ENCODE results near the gene NRN1. TPM values are rescaled to one million over a fixed set of nuclear protein-coding genes. Genes with fewer than 3 reads are reported as not detected.

Gene NRN1
- total RNA-seq, 4 donors from 2014 or later = 1.4 to 2.8 TPM; not detected in 2

GRCh38 chr6:5961836-5962235 is 44.9 kb downstream of the NRN1 start:
- no peaks in the 10 kb centered on the region for H3K27me3 ChIP-seq
- no peak overlapping the region for H3K4me3 ChIP-seq
- no peak for DNase-seq

GRCh38 chr6:5960456-5960855 is 46.3 kb downstream of the NRN1 start:
- TF ChIP-seq CTCF (IDR thresholded peaks at IDR 0.05) (no peak), POLR2A (IDR thresholded peaks at IDR 0.05) (no peak)
- no peaks in the 10 kb centered on the region for H3K4me1 ChIP-seq
- H3K9me3 ChIP-seq = no peaks in the 10 kb centered on the region
- H3K27me3 ChIP-seq = no peaks in the 10 kb centered on the region
- no peak overlapping the region for H3K27ac ChIP-seq
- DNase-seq = no peak
- no peak overlapping the region for H3K4me3 ChIP-seq
- H3K36me3 ChIP-seq = no peaks in the 10 kb centered on the region

More at GRCh38 chr6:5961836-5962235, 44.9 kb downstream of the NRN1 start:
- no peaks in the 10 kb centered on the region for H3K4me1 ChIP-seq
- H3K27ac ChIP-seq = no peak overlapping the region
- TF ChIP-seq POLR2A (IDR thresholded peaks at IDR 0.05) (no peak), CTCF (IDR thresholded peaks at IDR 0.05) (no peak)
- no peaks in the 10 kb centered on the region for H3K36me3 ChIP-seq
- no peaks in the 10 kb centered on the region for H3K9me3 ChIP-seq

- Histone ChIP-seq H3K27me3 (no peaks in the 10 kb centered on the region), H3K27ac (no peak overlapping the region), H3K4me1 (no peaks in the 10 kb centered on the region), H3K4me3 (no peak overlapping the region), H3K36me3 (no peaks in the 10 kb centered on the region), H3K9me3 (no peaks in the 10 kb centered on the region)
- DNase-seq = no peak
- TF ChIP-seq POLR2A (IDR thresholded peaks at IDR 0.05) = no peak
- no peak for TF ChIP-seq CTCF (IDR thresholded peaks at IDR 0.05)
Measured at GRCh38 chr6:5958921-5959320, 47.8 kb downstream of the NRN1 start.

- no peaks in the 10 kb centered on the region for H3K36me3 ChIP-seq
- H3K4me3 ChIP-seq = no peak overlapping the region
- H3K27ac ChIP-seq = no peak overlapping the region
- no peaks in the 10 kb centered on the region for H3K9me3 ChIP-seq
- TF ChIP-seq POLR2A (IDR thresholded peaks at IDR 0.05) (no peak), CTCF (IDR thresholded peaks at IDR 0.05) (no peak)
- DNase-seq = no peak
- H3K4me1 ChIP-seq = no peaks in the 10 kb centered on the region
- no peaks in the 10 kb centered on the region for H3K27me3 ChIP-seq
Measured at GRCh38 chr6:5956939-5957338, 49.8 kb downstream of the NRN1 start.

GRCh38 chr6:5950361-5950785 is 56.4 kb downstream of the NRN1 start:
- Histone ChIP-seq H3K36me3 (no peaks in the 10 kb centered on the region), H3K27ac (no peak overlapping the region), H3K27me3 (no peaks in the 10 kb centered on the region), H3K9me3 (no peaks in the 10 kb centered on the region), H3K4me3 (no peak overlapping the region), H3K4me1 (no peaks in the 10 kb centered on the region)
- no peak for TF ChIP-seq POLR2A (IDR thresholded peaks at IDR 0.05)
- TF ChIP-seq CTCF (IDR thresholded peaks at IDR 0.05) = peak in 1 of 6 experiments; percentile 16
- no peak for DNase-seq
